Mesendoderm (in vitro differentiated cells): ENCODE results near the gene VTI1A.

Experiments used
- DNase-seq: peaks from one replicate; pipeline ENCODE4 v3.0.0; 2013
- H2AK5ac ChIP-seq: 2 replicates; pipeline ENCODE4 v1.6.1; 2013; ENCODE audit warnings: low read length, inconsistent platforms
- H2BK120ac ChIP-seq: 2 replicates; pipeline ENCODE4 v1.6.1; 2013; ENCODE audit warnings: low read depth, mild to moderate bottlenecking, low read length, moderate library complexity, mixed read lengths
- H2BK15ac ChIP-seq: replicated peaks from 2 replicates; pipeline ENCODE4 v1.6.1; 2013; ENCODE audit warnings: low read depth, mild to moderate bottlenecking, moderate library complexity
- H2BK5ac ChIP-seq: 2 replicates; pipeline ENCODE4 v1.6.1; 2013; ENCODE audit warnings: low read length, inconsistent platforms
- H3K18ac ChIP-seq: 2 replicates; pipeline ENCODE4 v1.6.1; 2013; ENCODE audit warnings: mild to moderate bottlenecking, low read length, mixed read lengths
- H3K23ac ChIP-seq: one replicate; pipeline ENCODE4 v1.6.1; 2013; ENCODE audit warnings: low read length
- H3K27ac ChIP-seq: 2 replicates; pipeline ENCODE4 v1.5.1; 2013; ENCODE audit warnings: low read depth, mild to moderate bottlenecking, inconsistent platforms, low read length, moderate library complexity
- H3K27me3 ChIP-seq: 2 replicates; pipeline ENCODE4 v1.6.1; 2013; ENCODE audit warnings: low read length, control low read depth, mild to moderate bottlenecking, inconsistent platforms; ENCODE audit not compliant: insufficient read depth, poor library complexity
- H3K36me3 ChIP-seq: 2 replicates; pipeline ENCODE4 v1.6.1; 2013; ENCODE audit warnings: low read length, inconsistent platforms; ENCODE audit not compliant: control insufficient read depth, insufficient read depth
- H3K4ac ChIP-seq: one replicate; pipeline ENCODE4 v1.6.1; 2013; ENCODE audit warnings: low read depth, mild to moderate bottlenecking, low read length, moderate library complexity
- H3K4me1 ChIP-seq: 2 replicates; pipeline ENCODE4 v1.6.1; 2013; ENCODE audit warnings: low read depth, low read length, inconsistent platforms; ENCODE audit not compliant: control insufficient read depth
- H3K4me2 ChIP-seq: 2 replicates; pipeline ENCODE4 v1.6.1; 2013; ENCODE audit warnings: low read length
- H3K4me3 ChIP-seq: 2 replicates; pipeline ENCODE4 v1.5.1; 2013; ENCODE audit warnings: mild to moderate bottlenecking, low read length
- H3K56ac ChIP-seq: one replicate; pipeline ENCODE4 v1.6.1; 2013; ENCODE audit warnings: low read length
- H3K79me1 ChIP-seq: 2 replicates; pipeline ENCODE4 v1.6.1; 2013; ENCODE audit warnings: low read length, inconsistent platforms
- H3K79me2 ChIP-seq: 2 replicates; pipeline ENCODE4 v1.6.1; 2013; ENCODE audit warnings: mild to moderate bottlenecking, low read length; ENCODE audit not compliant: control insufficient read depth, insufficient read depth
- H3K9ac ChIP-seq: 2 replicates; pipeline ENCODE4 v1.6.1; 2013; ENCODE audit warnings: low read length, inconsistent platforms
- H4K5ac ChIP-seq: one replicate; pipeline ENCODE4 v1.6.1; 2013; ENCODE audit warnings: low read length
- H4K8ac ChIP-seq: one replicate; pipeline ENCODE4 v1.6.1; 2013; ENCODE audit warnings: low read depth, mild to moderate bottlenecking, control low read depth, low read length, moderate library complexity
- WGBS: extraction: QIAGEN DNeasy Blood & Tissue Kit; methylation state at CpG from one replicate; pipeline ENCODE4 v1.1.7; 2013; ENCODE audit warnings: low lambda C conversion rate, missing lambda C conversion rate; ENCODE audit not compliant: insufficient coverage; ENCODE audit errors: extremely low coverage; 5-methylcytosine and 5-hydroxymethylcytosine counted together

VTI1A gene

GRCh38 chr10:112619556-112619955, 172.5 kb downstream of the VTI1A start:
- no peak overlapping the region for H2AK5ac ChIP-seq

DNA sequence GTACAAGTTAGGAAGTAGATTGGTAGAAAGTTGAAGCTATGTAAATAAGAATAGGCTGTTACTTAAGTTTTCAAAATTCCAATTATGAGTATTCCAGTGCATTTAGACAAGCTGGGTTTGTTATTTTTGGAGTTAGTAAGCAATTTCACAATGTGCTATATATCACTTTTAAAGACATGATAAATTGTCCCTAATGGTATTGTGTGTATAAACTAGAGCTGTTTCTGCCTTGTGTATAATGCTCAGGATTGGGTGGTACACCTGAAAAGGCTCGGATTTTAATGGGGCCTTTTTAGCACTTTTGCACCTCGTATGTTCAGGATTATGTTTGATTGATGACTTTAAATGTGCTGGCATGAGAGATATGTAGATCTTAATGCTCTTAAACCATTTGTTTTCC, 175.8 kb downstream of the VTI1A start:
- H3K23ac ChIP-seq = no peak overlapping the region
- no peaks in the 10 kb centered on the region for H3K4me1 ChIP-seq
- H3K9ac ChIP-seq = no peak overlapping the region
- no peak overlapping the region for H2AK5ac ChIP-seq
- no CpG with 5 or more reads among the region's 2 CpGs for WGBS
- no peaks in the 10 kb centered on the region for H3K79me2 ChIP-seq
- no peak overlapping the region for H4K8ac ChIP-seq
- no peak overlapping the region for H3K4me2 ChIP-seq
- H2BK15ac ChIP-seq = no peak overlapping the region
- H3K4ac ChIP-seq = no peak overlapping the region
- H2BK120ac ChIP-seq = no peak overlapping the region
- no peak overlapping the region for H2BK5ac ChIP-seq
- no peaks in the 10 kb centered on the region for H3K79me1 ChIP-seq
- H3K36me3 ChIP-seq = no peaks in the 10 kb centered on the region
- no peak overlapping the region for H3K56ac ChIP-seq
- H3K18ac ChIP-seq = no peak overlapping the region
- no peak overlapping the region for H3K4me3 ChIP-seq
- DNase-seq = no peak
- no peak overlapping the region for H4K5ac ChIP-seq
- no peaks in the 10 kb centered on the region for H3K27me3 ChIP-seq
- H3K27ac ChIP-seq = no peak overlapping the region

More at GRCh38 chr10:112619556-112619955, 172.5 kb downstream of the VTI1A start:
- Histone ChIP-seq H3K27me3 (no peaks in the 10 kb centered on the region), H2BK120ac (no peak overlapping the region), H3K23ac (no peak overlapping the region), H3K4me2 (no peak overlapping the region), H3K79me2 (no peaks in the 10 kb centered on the region), H2BK15ac (no peak overlapping the region), H3K4me3 (no peak overlapping the region), H4K8ac (no peak overlapping the region), H3K36me3 (no peaks in the 10 kb centered on the region), H3K27ac (no peak overlapping the region), H3K4ac (no peak overlapping the region), H3K79me1 (no peaks in the 10 kb centered on the region), H3K18ac (no peak overlapping the region), H3K9ac (no peak overlapping the region), H2BK5ac (no peak overlapping the region), H3K4me1 (no peaks in the 10 kb centered on the region), H3K56ac (no peak overlapping the region), H4K5ac (no peak overlapping the region)
- no peak for DNase-seq
- no CpG with 5 or more reads among the region's 4 CpGs for WGBS

- Histone ChIP-seq H2BK120ac (no peak overlapping the region), H3K36me3 (no peaks in the 10 kb centered on the region), H2BK15ac (no peak overlapping the region), H2BK5ac (no peak overlapping the region), H3K23ac (no peak overlapping the region), H3K9ac (no peak overlapping the region), H3K27ac (no peak overlapping the region), H3K56ac (no peak overlapping the region), H3K4me3 (no peak overlapping the region), H2AK5ac (no peak overlapping the region), H4K5ac (no peak overlapping the region), H3K79me1 (no peaks in the 10 kb centered on the region), H3K4me2 (no peak overlapping the region), H4K8ac (no peak overlapping the region), H3K79me2 (no peaks in the 10 kb centered on the region), H3K27me3 (no peaks in the 10 kb centered on the region), H3K4me1 (no peaks in the 10 kb centered on the region), H3K18ac (no peak overlapping the region), H3K4ac (no peak overlapping the region)
- no CpG with 5 or more reads among the region's 7 CpGs for WGBS
- DNase-seq = no peak
Measured at GRCh38 chr10:112624546-112625048, 177.6 kb downstream of the VTI1A start.

GRCh38 chr10:112628951-112629609, 182.1 kb downstream of the VTI1A start:
- Histone ChIP-seq H3K36me3 (no peaks in the 10 kb centered on the region), H3K79me2 (no peaks in the 10 kb centered on the region)

DNA sequence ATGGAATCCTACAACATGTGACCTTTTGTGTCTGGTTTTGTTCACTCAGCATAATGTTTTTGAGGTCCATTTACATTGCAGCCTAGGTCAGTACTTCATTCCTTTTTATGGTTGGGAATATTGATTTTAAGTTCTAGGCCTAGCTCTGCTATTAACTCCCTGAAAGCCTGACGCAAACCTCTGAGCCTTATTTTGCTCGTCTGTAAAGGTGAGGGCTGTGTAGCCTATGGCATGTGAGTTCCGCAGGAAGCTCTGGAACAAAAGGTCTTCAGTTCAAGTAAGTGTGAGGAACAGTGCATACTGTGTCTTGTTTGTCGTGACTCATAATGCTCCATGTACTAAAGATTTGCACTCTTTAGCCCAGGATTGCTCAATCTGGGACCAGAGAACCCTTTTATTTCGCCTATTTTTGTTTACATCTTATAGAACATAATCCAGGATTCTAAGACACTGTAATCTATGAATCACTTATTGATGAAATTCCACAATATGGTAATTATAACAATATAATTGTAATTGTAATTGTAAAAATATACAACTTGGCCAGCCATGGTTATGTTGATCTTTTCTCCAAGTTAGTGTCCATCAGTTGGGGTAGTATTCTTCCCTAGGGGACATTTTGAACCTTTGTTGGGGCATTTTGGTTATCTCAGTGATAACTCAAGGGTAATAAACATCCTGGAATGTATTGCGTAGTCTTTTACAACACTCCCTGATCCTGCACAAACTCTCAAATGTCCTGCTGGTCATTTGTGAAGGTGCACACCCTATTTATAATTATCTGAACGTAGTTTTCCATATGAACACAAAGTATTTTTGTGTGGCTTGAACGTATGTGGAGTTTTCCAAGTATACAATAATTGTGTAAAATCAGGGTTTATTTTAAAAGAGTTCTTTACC, 184.7 kb downstream of the VTI1A start:
- H4K8ac ChIP-seq = no peak overlapping the region
- H3K23ac ChIP-seq = no peak overlapping the region
- no peak for DNase-seq

More at GRCh38 chr10:112628951-112629609, 182.1 kb downstream of the VTI1A start:
- no peaks in the 10 kb centered on the region for H3K79me1 ChIP-seq
- no peaks in the 10 kb centered on the region for H3K27me3 ChIP-seq
- no peak overlapping the region for H3K9ac ChIP-seq
- H4K5ac ChIP-seq = no peak overlapping the region
- DNase-seq = no peak
- H4K8ac ChIP-seq = no peak overlapping the region
- no peak overlapping the region for H2BK120ac ChIP-seq
- H3K4me3 ChIP-seq = no peak overlapping the region
- H3K18ac ChIP-seq = no peak overlapping the region
- no peak overlapping the region for H3K4me2 ChIP-seq
- no peak overlapping the region for H2BK5ac ChIP-seq
- no peak overlapping the region for H3K56ac ChIP-seq
- H3K4me1 ChIP-seq = no peaks in the 10 kb centered on the region
- no peak overlapping the region for H3K23ac ChIP-seq
- no peak overlapping the region for H2BK15ac ChIP-seq
- H3K27ac ChIP-seq = no peak overlapping the region
- no CpG with 5 or more reads among the region's 5 CpGs for WGBS
- H3K4ac ChIP-seq = no peak overlapping the region
- H2AK5ac ChIP-seq = no peak overlapping the region

More for the DNA sequence above, 184.7 kb downstream of the VTI1A start:
- Histone ChIP-seq H2BK120ac (no peak overlapping the region), H3K27me3 (no peaks in the 10 kb centered on the region), H3K79me2 (no peaks in the 10 kb centered on the region), H3K27ac (no peak overlapping the region), H3K36me3 (no peaks in the 10 kb centered on the region), H3K56ac (no peak overlapping the region), H3K9ac (no peak overlapping the region), H3K4me2 (no peak overlapping the region), H3K79me1 (no peaks in the 10 kb centered on the region), H2BK5ac (no peak overlapping the region), H3K4ac (no peak overlapping the region), H3K4me3 (no peak overlapping the region), H4K5ac (no peak overlapping the region), H2BK15ac (no peak overlapping the region), H3K4me1 (no peaks in the 10 kb centered on the region), H3K18ac (no peak overlapping the region), H2AK5ac (no peak overlapping the region)
- no CpG with 5 or more reads among the region's 8 CpGs for WGBS
